ENCODE data around the gene PALM3. TPM values are rescaled to one million over a fixed set of nuclear protein-coding genes. Genes with fewer than 3 reads are reported as not detected.
"Not testable (repeated sequence)": the region's sequence is repeated elsewhere in the genome, so short reads cannot be mapped to it uniquely, and the experiment has no call there.

Gene PALM3
- total RNA-seq, 1 donor from 2014 or later: 8.1 TPM

DNA sequence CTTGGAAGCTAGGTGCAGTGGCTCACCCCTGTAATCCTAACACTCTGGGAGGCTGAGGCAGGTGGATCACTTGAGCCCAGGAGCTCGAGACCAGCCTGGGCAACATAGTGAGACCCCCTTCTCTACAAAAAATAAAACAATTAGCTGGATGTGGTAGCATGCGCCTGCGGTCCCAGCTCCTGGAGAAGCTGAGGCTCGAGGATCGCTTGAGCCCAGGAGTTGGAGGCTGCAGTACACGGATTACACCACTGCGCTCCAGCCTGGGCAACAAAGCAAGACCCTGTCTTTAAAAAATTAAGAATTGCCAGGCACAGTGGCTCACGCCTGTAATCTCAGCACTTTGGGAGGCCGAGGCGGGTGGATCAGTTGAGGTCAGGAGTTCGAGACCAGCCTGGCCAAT lies 10.9 kb downstream of the PALM3 start:
- not testable (repeated sequence) for H3K27ac Mint-ChIP-seq; H3K4me1 Mint-ChIP-seq (ENCODE audit: unreplicated experiment); H3K36me3 Mint-ChIP-seq; DNase-seq (ENCODE audit: extremely low spot score, unreplicated experiment); H3K9me3 Mint-ChIP-seq; H3K4me3 Mint-ChIP-seq
- TF ChIP-seq, protein P1, sequence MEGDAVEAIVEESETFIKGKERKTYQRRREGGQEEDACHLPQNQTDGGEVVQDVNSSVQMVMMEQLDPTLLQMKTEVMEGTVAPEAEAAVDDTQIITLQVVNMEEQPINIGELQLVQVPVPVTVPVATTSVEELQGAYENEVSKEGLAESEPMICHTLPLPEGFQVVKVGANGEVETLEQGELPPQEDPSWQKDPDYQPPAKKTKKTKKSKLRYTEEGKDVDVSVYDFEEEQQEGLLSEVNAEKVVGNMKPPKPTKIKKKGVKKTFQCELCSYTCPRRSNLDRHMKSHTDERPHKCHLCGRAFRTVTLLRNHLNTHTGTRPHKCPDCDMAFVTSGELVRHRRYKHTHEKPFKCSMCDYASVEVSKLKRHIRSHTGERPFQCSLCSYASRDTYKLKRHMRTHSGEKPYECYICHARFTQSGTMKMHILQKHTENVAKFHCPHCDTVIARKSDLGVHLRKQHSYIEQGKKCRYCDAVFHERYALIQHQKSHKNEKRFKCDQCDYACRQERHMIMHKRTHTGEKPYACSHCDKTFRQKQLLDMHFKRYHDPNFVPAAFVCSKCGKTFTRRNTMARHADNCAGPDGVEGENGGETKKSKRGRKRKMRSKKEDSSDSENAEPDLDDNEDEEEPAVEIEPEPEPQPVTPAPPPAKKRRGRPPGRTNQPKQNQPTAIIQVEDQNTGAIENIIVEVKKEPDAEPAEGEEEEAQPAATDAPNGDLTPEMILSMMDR (conservative IDR thresholded peaks at IDR 0.05): peak; percentile 48
- H3K27me3 Mint-ChIP-seq: peaks cover 11% of the 10 kb centered on the region

DNA sequence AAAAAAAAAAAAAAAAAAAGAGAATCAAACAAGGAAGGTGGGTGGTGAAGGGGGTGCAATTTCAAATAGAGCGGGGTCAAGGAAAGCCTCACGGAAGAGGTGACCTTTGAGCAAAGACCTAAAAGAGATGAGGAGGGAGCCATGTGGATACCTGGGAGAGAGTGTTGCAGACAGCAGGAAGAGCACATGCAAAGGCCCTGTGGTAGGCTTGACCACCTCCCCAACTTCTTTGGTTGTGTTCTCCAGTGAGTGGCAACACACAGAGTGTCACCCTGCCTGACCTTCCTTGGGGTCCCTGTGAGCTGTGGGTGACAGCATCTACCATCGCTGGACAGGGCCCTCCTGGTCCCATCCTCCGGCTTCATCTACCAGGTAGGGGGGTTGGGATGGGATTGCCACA lies 11.4 kb downstream of the PALM3 start:
- H3K27ac Mint-ChIP-seq: no peak overlapping the region
- H3K27me3 Mint-ChIP-seq: peaks cover 10% of the 10 kb centered on the region
- no peaks in the 10 kb centered on the region for H3K9me3 Mint-ChIP-seq

DNA sequence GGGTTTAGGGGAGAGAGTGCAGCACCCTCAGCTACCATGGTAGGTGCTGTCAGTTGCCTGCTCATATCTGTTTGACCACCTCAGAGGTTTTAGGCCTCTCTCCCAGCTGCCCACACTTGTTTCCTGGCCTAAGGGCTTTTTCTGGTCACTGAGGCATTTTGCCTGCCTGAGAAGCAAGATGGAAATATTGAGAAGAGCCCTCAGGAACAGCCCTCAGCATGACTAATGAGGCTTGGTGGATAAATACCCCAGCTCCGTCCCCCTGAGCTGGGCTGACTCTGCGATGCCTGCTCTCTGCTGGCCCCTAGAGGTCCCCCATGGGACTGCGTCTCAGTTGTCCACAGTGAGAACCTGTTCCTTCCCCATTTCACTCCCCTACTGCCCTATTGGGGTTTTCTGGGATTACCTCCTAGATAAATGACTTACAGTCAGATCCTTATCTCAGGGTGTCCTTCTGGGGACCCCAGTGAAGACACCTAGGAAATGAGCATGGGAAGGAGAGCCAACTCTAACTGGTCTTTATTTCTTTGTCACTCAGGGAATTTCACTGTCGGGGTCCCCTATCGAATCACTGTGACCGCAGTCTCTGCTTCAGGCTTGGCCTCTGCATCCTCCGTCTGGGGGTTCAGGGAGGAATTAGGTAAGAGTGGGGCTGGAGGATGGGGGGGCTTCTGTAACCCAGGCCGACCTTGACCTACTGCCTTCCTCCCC lies 13.3 kb downstream of the PALM3 start:
- Mint-ChIP-seq H3K9me3 (no peaks in the 10 kb centered on the region), H3K27me3 (no peaks in the 10 kb centered on the region), H3K4me3 (no peak overlapping the region), H3K36me3 (no peaks in the 10 kb centered on the region), H3K27ac (no peak overlapping the region), H3K4me1 (ENCODE audit: unreplicated experiment) (no peaks in the 10 kb centered on the region)
- TF ChIP-seq, protein P1 (conservative IDR thresholded peaks at IDR 0.05): peak; percentile 82
- DNase-seq (ENCODE audit: extremely low spot score, unreplicated experiment): no peak

More for the DNA sequence above, 11.4 kb downstream of the PALM3 start:
- Mint-ChIP-seq H3K4me1 (ENCODE audit: unreplicated experiment) (no peaks in the 10 kb centered on the region), H3K4me3 (no peak overlapping the region), H3K36me3 (no peaks in the 10 kb centered on the region)
- no peak for DNase-seq (ENCODE audit: extremely low spot score, unreplicated experiment)
- TF ChIP-seq, protein P1 (conservative IDR thresholded peaks at IDR 0.05): no peak

DNA sequence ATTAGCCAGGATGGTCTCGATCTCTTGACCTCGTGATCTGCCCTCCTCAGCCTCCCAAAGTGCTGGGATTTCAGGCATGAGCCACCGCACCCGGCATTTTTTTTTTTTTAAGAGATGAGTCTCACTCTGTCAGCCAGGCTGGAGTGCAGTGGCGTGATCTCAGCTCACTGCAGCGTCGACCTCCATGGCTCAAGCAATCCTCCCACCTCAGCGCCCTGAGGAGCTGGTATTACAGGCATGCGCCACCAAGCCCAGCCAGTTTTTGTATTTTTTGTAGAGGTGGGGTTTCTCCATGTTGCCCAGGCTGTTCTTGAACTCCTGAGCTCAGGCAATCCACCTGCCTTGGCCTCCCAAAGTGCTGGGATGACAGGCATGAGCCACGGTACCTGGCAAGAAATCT lies 14.0 kb downstream of the PALM3 start:
- not testable (repeated sequence) for H3K36me3 Mint-ChIP-seq; H3K4me1 Mint-ChIP-seq (ENCODE audit: unreplicated experiment); H3K4me3 Mint-ChIP-seq; H3K27me3 Mint-ChIP-seq; H3K27ac Mint-ChIP-seq; DNase-seq (ENCODE audit: extremely low spot score, unreplicated experiment); H3K9me3 Mint-ChIP-seq

DNA sequence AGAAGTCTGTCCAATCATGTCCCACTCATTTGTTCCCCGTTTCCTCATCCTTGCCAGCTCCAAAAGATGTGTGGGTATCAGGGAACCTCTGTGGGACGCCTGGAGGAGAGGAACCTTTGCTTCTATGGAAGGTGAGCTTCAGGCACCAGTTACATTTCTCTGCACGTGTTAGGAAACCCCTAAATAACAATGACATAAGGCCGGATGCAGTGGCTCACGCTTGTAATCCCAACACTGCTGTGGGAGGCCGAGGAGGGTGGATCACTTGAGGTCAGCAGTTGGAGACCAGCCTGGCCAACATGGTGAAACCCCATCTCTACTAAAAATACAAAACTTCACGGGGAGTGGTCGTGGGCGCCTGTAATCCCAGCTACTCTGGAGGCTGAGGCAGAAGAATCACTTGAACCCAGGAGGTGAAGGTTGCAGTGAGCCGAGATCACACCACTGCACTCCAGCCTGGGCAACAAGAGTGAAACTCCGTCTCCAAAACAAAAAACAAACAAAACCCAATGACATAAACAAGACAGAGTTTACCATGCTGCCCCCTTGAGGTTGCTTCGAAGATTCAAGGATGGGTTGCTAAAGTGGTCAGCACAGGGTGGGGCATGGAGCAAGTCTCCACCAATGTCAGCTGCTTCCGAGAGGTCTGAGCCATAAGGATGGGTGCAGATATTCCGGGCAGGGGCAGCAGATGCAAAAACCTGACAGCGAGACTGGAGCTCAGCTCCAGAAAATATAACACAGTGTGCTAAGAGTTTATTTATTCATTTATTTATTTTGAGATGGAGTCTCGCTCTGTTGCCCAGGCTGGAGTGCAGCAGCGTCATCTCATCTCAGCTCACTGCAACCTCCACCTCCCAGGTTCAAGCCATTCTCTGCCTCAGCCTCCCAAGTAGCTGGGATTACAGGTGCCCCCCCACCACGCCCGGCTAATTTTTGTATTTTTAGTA lies 18.9 kb downstream of the PALM3 start:
- not testable (repeated sequence) for DNase-seq (ENCODE audit: extremely low spot score, unreplicated experiment)
- TF ChIP-seq, protein P1 (conservative IDR thresholded peaks at IDR 0.05): peak; percentile 75

DNA sequence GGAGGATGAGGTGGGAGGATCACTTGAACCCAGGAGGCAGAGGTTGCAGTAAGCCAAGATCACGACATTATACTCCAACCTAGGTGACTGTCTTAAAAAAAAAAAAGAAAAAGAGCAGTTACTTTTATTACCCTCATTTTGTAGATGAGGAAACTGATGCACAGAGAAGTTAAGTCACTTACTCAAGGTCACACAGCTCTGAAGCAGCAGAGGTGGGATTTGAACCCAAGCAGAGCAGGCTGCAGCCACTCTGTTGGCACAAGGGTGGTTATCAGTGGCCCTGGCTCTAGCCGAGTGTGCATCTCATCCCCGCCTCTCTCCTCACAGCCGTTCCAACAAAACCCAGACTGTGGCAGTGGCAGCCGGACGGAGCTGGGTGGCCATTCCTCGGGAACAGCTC lies 22.7 kb downstream of the PALM3 start:
- Mint-ChIP-seq H3K4me1 (ENCODE audit: unreplicated experiment) (no peaks in the 10 kb centered on the region), H3K36me3 (no peaks in the 10 kb centered on the region), H3K4me3 (no peak overlapping the region), H3K27me3 (no peaks in the 10 kb centered on the region), H3K27ac (no peak overlapping the region), H3K9me3 (no peaks in the 10 kb centered on the region)
- DNase-seq (ENCODE audit: extremely low spot score, unreplicated experiment): no peak
- TF ChIP-seq, protein P1 (conservative IDR thresholded peaks at IDR 0.05): no peak

More for the DNA sequence above, 18.9 kb downstream of the PALM3 start:
- not testable (repeated sequence) for H3K27me3 Mint-ChIP-seq; H3K36me3 Mint-ChIP-seq; H3K4me1 Mint-ChIP-seq (ENCODE audit: unreplicated experiment); H3K9me3 Mint-ChIP-seq; H3K4me3 Mint-ChIP-seq
- peak overlapping the region; percentile 29 for H3K27ac Mint-ChIP-seq
